T-helper 2 cell treated with Interferon-gamma antibody and Interleukin-4, amounts not matched to agents 5 μg/mL and 100 μg/mL, for 36 hours (primary cell): ENCODE results near the gene ENO3.
"Not testable (repeated sequence)": the region's sequence is repeated elsewhere in the genome, so short reads cannot be mapped to it uniquely, and the experiment has no call there.

Experiments
- DNase-seq: peaks from one replicate; pipeline ENCODE4 v3.0.0; 2021; ENCODE audit warnings: low spot score
- H3K27ac Mint-ChIP-seq: one replicate; pipeline ENCODE4 v1.8.0; 2021; ENCODE audit warnings: mild to moderate bottlenecking, mixed read lengths
- H3K27me3 Mint-ChIP-seq: one replicate; pipeline ENCODE4 v1.8.0; 2021; ENCODE audit warnings: low read depth, mixed read lengths
- H3K36me3 Mint-ChIP-seq: one replicate; pipeline ENCODE4 v1.8.0; 2021; ENCODE audit warnings: low read depth, mixed read lengths
- H3K4me1 Mint-ChIP-seq: one replicate; pipeline ENCODE4 v1.8.0; 2021; ENCODE audit warnings: low read depth, mixed read lengths
- H3K4me3 Mint-ChIP-seq: one replicate; pipeline ENCODE4 v1.8.0; 2022; ENCODE audit warnings: mild to moderate bottlenecking, moderate library complexity, mixed read lengths
- H3K9me3 Mint-ChIP-seq: one replicate; pipeline ENCODE4 v1.8.0; 2021; ENCODE audit warnings: mixed read lengths

Gene ENO3

DNA sequence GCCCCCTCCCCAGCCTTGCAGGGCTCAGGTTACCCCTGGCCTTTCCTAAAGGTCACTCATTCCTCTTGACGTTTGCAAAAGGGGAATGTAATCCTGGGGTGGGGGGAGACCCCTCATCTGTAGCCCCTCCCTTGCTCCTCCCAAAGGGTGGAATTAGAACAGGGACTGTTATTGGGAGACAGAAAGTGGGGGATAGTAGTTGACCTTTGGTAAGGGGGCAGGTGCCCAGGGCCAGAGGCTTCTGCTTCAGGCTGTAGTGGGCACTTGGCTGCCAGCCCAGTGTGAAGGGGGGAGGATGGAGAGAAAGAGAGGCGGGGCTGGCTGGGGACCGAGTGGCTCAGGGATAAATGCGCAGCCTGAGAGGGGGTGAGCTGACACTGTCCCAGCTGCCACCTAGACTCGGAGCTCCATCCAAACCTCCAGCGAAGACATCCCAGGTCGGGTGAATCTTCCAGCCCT lies at the start of gene ENO3:
TSS of gene ENO3 (plus strand) at position 374 of the 459 bp plus-strand sequence. CDS start 711 bp downstream, outside the sequence.
- H3K9me3 Mint-ChIP-seq, result no peaks in the 10 kb centered on the region
- peaks cover 14% of the 10 kb centered on the region for H3K4me1 Mint-ChIP-seq
- H3K36me3 Mint-ChIP-seq, result peaks cover 20% of the 10 kb centered on the region
- no peak for DNase-seq
- H3K27me3 Mint-ChIP-seq, result no peaks in the 10 kb centered on the region
- peak within 1 kb of the TSS; percentile 88 for H3K27ac Mint-ChIP-seq
- H3K4me3 Mint-ChIP-seq, result peak within 1 kb of the TSS; percentile 90

DNA sequence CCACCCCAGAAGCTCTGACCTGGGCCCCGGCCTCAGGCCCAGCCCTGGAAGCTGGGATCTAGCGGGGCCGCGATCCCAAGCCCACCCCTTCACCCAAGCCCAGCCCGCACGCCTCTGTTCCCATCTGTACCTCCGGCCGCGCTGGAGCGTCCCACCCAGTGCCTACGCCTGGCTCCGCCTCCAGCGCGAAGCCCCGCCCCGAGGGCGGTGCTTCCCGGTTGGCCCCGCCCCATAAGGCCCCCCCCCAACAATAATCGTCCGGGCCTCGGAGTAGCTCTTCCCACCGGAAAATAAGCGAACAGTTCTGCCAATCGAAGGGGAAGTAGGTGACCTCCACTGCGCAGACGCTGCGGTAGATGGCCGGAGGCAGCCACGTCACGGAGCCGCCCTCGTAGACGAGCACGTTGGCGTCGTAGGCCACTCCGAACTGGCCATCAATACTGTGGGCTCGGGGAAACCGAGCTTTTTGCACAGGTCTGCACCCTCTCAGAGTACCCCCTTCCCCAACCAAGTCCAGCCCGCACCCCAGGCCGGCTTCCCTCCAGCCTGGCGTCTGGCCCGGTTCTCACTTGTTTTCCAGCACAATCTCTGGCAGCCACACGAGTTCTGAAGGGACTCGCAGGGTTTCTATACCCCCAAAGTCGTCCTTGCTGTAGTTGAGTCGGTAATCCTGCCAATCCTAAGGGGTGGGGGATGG lies 49.1 kb upstream of the ENO3 start:
- DNase-seq, result no peak
- Mint-ChIP-seq H3K9me3 (no peaks in the 10 kb centered on the region), H3K36me3 (peaks cover 2% of the 10 kb centered on the region), H3K27ac (no peak overlapping the region), H3K4me1 (peaks cover 24% of the 10 kb centered on the region), H3K4me3 (no peak overlapping the region), H3K27me3 (peaks cover 3% of the 10 kb centered on the region)

DNA sequence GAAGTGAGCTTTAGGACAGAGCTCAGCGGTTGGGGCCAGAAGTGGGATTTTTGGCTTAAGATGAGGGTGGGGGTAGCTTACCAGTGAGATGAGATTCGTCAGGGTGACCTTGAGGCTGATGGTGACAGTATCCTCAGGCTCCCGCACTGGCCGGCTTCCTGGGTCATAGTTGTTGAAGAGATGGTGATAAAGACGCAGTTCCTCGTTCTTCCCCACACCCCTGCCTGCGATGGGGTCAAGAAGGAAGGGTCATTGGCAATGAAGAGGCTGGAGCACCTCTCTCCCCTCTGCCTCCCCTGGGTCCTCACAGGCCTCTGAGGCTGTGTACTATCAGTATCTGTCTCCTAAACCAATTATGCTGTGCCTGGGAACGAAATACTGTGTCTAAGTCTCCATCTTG lies 48.4 kb upstream of the ENO3 start:
- Mint-ChIP-seq H3K27me3 (peaks cover 3% of the 10 kb centered on the region), H3K27ac (no peak overlapping the region), H3K36me3 (no peaks in the 10 kb centered on the region), H3K9me3 (no peaks in the 10 kb centered on the region), H3K4me3 (no peak overlapping the region), H3K4me1 (peaks cover 24% of the 10 kb centered on the region)
- no peak for DNase-seq

DNA sequence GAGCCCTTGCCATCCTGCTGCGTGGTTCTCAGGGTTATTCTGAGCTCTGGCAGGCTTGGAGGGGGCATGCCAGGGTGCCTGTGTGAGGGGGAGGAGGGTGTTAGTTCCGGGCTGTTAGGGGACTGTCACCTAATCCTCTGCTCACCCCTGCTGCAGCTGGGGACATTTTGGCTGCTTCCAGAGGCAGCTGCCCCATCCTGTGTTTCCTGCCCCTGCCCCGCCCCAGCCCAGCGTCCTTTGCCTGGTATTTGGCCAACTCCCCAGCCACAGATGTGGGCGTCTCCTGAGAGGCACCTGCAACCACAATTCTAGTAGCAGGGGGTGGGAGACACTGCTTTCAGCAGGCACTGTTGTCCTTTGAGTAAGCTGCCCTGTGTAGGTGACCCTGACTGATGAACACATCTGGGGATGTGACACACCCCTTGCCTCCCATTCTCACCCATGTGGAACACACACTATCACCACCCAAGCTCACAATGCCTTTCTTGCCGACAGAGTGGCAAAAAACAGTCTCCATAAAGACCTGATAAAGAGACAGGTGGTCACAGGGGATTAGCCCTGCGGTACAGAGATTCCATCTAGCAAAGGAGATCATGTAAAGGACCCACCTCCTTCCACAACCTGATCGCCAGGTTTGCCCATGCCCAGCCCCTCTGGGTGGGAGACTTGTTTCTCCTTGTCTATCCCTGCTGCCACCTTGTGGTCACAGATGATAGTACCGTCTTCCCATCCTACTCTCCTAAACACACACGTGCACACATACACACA lies 47.7 kb upstream of the ENO3 start, which contains the start of gene CHRNE:
TSS of gene CHRNE (minus strand) at position 48 of the 768 bp plus-strand sequence. CDS start at position 13, 35 bp downstream.
- Mint-ChIP-seq H3K4me3 (peak within 1 kb of the TSS; percentile 48), H3K4me1 (peaks cover 24% of the 10 kb centered on the region), H3K27me3 (peaks cover 3% of the 10 kb centered on the region), H3K9me3 (no peaks in the 10 kb centered on the region), H3K27ac (peak within 1 kb of the TSS; percentile 29), H3K36me3 (no peaks in the 10 kb centered on the region)
- DNase-seq, result peak; percentile 63

DNA sequence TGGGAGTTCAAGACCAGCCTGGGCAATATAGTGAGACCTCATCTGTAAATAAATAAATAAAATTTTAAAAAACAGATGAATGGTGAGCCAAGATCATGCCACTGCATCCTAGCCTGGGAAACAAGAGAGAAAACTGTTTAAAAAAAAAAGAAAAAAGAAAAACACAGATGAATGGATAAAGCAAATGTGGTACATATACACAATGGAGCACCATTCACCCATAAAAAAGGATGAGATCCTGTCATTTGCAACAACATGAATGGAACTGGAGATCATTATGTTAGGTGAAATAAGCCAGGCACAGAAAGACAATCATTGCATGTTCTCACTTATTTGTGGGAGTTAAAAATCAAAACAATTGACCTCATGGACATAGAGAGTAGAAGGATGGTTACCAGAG lies 44.3 kb upstream of the ENO3 start:
- H3K9me3 Mint-ChIP-seq, H3K27ac Mint-ChIP-seq, H3K4me3 Mint-ChIP-seq, H3K27me3 Mint-ChIP-seq, H3K36me3 Mint-ChIP-seq, DNase-seq: not testable (repeated sequence)
- peaks cover 15% of the 10 kb centered on the region for H3K4me1 Mint-ChIP-seq

DNA sequence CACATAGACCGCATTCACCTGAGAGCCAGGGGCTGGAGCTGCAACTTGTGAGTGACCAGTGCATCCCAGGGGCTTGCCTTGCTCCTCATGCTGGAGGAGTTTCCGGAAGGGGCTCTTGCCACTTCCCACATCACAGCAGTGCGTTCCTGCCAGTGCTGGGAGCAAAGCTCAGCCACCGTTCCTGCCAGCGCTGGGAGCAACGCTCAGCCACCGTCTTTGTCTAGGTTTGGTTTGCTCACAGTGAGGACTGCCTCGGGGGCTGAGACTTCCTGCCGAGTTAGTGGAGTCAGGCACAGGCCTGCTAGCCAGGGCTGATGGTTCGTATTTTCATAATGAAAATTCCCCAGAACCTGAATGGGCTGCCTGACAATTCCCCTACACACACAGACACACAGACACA lies 42.6 kb upstream of the ENO3 start:
- no peaks in the 10 kb centered on the region for H3K27me3 Mint-ChIP-seq
- no peak overlapping the region for H3K27ac Mint-ChIP-seq
- H3K4me1 Mint-ChIP-seq, result peaks cover 4% of the 10 kb centered on the region

DNA sequence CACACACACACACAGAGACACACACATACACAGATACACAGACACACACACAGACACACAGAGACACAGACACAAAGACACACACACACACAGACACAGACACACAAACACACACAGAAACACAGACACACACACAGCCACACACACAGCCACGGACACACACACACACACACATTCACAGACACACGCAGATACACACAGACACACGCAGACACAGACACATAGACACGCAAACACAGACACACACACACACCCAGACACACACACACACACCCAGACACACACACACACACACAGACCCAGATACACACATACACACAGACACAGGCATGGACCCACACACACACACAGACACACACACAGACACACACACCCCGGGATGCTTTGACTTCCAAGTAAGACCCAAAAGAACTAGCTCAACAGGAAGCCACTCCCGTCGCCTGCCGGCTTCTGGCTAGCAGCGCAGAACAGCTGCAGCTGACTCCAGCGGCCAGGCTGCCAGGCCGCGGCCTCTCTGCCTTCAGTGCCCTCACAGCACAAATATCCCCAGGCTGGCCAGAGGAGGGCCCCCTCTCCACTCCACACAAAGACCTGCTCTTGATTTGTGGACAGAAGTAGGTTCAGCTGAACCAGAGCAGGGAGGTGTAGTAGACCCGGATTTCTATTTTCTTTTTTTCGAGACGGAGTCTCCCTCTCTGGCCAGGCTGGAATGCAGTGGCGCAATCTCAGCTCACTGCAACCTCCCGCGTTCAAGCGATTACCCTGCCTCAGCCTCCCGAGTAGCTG lies 42.0 kb upstream of the ENO3 start:
- Mint-ChIP-seq H3K9me3 (no peaks in the 10 kb centered on the region), H3K27ac (no peak overlapping the region), H3K4me3 (no peak overlapping the region), H3K36me3 (no peaks in the 10 kb centered on the region), H3K4me1 (no peaks in the 10 kb centered on the region), H3K27me3 (no peaks in the 10 kb centered on the region)
- peak; percentile 76 for DNase-seq

More for the DNA sequence above, 42.6 kb upstream of the ENO3 start:
- no peak overlapping the region for H3K4me3 Mint-ChIP-seq
- no peaks in the 10 kb centered on the region for H3K9me3 Mint-ChIP-seq
- DNase-seq, result no peak
- H3K36me3 Mint-ChIP-seq, result no peaks in the 10 kb centered on the region

DNA sequence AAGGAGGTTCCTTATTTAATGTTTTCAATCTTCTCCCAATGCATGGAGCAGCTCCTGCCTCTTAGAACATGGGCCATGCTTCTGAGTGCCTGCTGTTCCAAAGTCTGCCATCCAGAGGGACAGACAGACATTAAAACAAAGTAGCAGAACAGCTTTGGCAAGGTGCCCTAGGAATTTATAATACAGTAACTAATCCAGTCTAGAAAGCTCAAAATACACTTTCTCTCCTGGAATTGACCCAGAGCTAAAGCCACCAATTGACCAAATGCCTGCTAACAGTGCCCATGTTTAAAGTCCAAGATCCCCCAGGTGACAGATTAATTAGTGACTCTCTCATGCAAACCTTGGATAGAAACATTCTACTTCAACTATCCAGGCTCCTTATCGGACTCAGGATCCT lies 36.9 kb upstream of the ENO3 start:
- no peaks in the 10 kb centered on the region for H3K4me1 Mint-ChIP-seq
- no peak for DNase-seq
- H3K27me3 Mint-ChIP-seq, result no peaks in the 10 kb centered on the region
- no peak overlapping the region for H3K4me3 Mint-ChIP-seq
- no peaks in the 10 kb centered on the region for H3K36me3 Mint-ChIP-seq
- H3K27ac Mint-ChIP-seq, result no peak overlapping the region
- no peaks in the 10 kb centered on the region for H3K9me3 Mint-ChIP-seq

DNA sequence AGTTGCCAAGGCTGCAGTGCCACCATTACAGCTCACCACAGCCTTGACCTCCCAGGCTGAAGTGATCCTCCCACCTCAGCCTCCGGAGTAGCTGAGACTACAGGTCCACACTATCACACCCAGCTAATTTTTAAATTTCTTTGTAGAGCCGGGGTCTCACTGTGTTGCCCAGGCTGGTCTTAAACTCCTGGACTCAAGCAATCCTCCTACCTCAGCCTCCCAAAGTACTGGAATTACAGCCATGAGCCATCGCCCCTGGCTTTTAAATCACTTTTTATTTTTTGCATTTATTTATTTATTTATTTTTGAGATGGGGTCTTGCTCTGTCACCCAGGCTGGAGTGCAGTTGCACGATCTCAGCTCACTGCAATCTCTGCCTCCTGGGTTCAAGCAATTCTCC lies 36.4 kb upstream of the ENO3 start:
- H3K27ac Mint-ChIP-seq, H3K27me3 Mint-ChIP-seq, H3K4me3 Mint-ChIP-seq, H3K36me3 Mint-ChIP-seq, H3K4me1 Mint-ChIP-seq, H3K9me3 Mint-ChIP-seq, DNase-seq: not testable (repeated sequence)

DNA sequence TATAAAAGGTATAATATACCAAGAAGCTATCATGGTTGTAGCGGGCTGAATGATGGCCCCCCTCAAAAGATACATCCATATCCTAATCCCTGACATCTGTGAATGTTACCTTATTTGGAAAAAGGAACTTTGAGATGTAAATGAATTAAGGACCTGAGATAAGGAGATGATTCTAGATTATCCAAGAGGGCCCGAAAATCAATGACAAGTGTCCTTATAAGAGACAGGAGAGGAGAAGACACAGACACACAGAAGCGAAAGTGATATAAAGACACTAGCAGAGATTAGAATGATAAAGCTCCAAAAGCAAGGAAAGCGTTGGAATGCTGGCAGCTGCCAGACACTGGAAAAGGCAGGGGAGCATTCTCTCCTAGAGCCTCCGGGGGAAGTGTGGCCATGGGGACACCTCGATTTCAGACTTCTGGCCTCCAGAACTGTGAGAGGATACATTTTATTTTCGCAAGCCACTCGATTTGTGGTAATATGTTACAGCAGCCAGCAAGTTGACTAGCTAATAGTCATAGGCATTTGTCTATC lies 31.3 kb upstream of the ENO3 start:
- Mint-ChIP-seq H3K9me3 (no peaks in the 10 kb centered on the region), H3K27me3 (no peaks in the 10 kb centered on the region)

DNA sequence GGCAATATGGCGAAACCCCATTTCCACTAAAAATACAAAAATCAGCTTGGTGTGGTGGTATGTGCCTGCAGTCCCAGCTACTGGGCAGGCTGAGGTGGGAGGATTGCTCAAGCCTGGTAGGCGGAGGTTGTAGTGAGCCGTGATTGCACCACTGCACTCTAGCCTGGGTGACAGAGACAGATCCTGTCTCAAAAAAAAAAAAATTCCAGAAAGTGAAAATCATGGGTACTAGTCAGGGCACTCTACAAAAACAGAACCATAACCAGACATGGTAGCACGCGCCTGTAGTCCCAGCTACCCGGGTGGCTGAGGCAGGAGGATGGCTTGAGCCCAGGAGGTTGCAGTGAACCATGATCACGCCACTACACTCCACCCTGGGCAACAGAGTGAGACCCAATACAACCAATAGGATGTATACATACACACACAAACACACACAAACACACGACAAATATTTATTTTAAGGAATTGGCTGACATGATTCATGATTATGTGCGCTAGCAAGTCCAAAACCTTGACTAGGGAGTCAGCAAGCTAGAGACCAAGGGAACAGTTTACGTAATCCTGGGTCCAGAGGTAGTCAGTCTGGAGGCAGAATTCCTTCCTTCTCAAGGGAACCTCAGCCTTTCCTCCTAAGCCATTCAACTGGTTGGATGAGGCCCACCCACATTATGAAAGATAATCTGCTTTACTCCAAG lies 30.4 kb upstream of the ENO3 start:
- Mint-ChIP-seq H3K27ac (no peak overlapping the region), H3K9me3 (no peaks in the 10 kb centered on the region), H3K4me3 (no peak overlapping the region), H3K27me3 (no peaks in the 10 kb centered on the region), H3K36me3 (no peaks in the 10 kb centered on the region), H3K4me1 (no peaks in the 10 kb centered on the region)
- DNase-seq, result no peak

More for the DNA sequence above, 31.3 kb upstream of the ENO3 start:
- Mint-ChIP-seq H3K36me3 (no peaks in the 10 kb centered on the region), H3K4me3 (no peak overlapping the region), H3K4me1 (no peaks in the 10 kb centered on the region), H3K27ac (no peak overlapping the region)
- no peak for DNase-seq

DNA sequence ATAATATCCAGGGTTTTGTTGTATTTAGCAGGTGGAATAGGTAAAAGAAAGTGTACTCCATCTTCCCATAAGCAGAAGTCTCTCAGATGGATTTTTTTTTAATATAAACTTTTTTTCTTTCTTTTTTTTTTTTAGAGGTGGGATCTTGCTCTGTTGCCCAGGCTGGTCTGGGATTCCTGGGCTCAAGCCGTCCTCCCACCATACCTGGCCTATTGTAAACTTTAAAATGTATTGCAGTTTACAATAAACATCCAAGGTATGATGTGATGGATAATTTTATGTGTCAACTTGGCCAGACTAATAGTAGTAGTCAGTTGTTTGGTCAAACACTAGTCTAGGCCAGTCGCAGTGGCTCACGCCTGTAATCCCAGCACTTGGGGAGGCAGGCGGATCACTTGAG lies 29.6 kb upstream of the ENO3 start:
- no peak for DNase-seq
- Mint-ChIP-seq H3K4me3 (no peak overlapping the region), H3K27ac (no peak overlapping the region), H3K9me3 (no peaks in the 10 kb centered on the region), H3K27me3 (no peaks in the 10 kb centered on the region), H3K4me1 (no peaks in the 10 kb centered on the region), H3K36me3 (peaks cover under 1% of the 10 kb centered on the region)

DNA sequence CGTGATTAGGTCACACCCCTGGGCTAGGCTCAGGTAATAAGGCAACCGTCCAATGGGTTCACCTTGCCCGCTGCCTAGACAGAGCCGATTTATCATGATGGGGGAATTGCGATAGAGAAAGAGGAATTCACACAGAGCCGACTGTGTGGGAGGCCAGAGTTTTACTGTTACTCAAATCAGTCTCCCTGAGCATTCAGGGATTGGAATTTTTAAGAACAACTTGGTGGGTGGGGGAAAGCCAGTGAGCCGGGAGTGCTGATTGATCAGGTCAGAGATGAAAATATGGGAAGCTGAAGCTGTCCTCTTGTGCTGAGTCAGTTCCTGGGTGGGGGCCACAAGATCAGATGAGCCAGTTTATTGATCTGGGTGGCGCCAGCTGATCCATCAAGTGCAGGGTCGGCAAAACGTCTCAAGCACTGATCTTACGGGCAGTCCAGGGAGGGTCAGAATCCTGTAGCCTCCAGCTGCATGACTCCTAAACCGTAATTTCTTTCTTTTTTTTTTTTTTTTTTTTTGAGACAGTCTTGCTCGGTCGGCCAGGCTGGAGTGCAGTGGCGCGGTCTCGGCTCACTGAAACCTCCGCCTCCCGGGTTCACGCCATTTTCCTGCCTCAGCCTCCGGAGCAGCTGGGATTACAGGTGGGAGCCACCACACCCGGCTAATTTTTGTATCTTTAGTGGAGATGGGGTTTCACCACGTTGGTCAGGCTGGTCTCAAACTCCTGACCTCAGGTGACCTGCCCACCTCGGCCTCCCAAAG lies 24.2 kb upstream of the ENO3 start:
- not testable (repeated sequence) for H3K9me3 Mint-ChIP-seq, H3K4me1 Mint-ChIP-seq, H3K27me3 Mint-ChIP-seq, H3K4me3 Mint-ChIP-seq, DNase-seq
- Mint-ChIP-seq H3K36me3 (peaks cover 22% of the 10 kb centered on the region), H3K27ac (peak overlapping the region; percentile 3)
